ENCODE measurements around the gene NRL.
"Not testable (repeated sequence)": the region's sequence is repeated elsewhere in the genome, so short reads cannot be mapped to it uniquely, and the experiment has no call there.

The NRL gene

GRCh38 chr14:24123424-24124417 lies 9.0 kb upstream of the NRL start:
- DNase-seq = no peak

- DNase-seq = no peak
These were observed 8.1 kb upstream of the NRL start for GRCh38 chr14:24122898-24123297.

- no peak for DNase-seq
These were observed 7.7 kb upstream of the NRL start for GRCh38 chr14:24122416-24122815.

- DNase-seq = no peak
These were observed 6.5 kb upstream of the NRL start for GRCh38 chr14:24121210-24121609.

GRCh38 chr14:24119691-24120090 lies 4.9 kb upstream of the NRL start:
- no peak for DNase-seq

GRCh38 chr14:24117179-24117578 lies 2.4 kb upstream of the NRL start:
- no peak for DNase-seq

- DNase-seq = no peak
These were observed 1.5 kb upstream of the NRL start for GRCh38 chr14:24116128-24116814.

GRCh38 chr14:24115422-24116127 lies 826 bp upstream of the NRL start:
- no peak for DNase-seq

GRCh38 chr14:24113801-24114531 lies 783 bp downstream of the NRL start:
- peak; percentile 90 for DNase-seq

- no peak for DNase-seq
These were observed 1.4 kb downstream of the NRL start for GRCh38 chr14:24113379-24113800.

- no peak for DNase-seq
These were observed 4.2 kb downstream of the NRL start for GRCh38 chr14:24110523-24110922.

- no peak for DNase-seq
These were observed 4.7 kb downstream of the NRL start for GRCh38 chr14:24110060-24110459.

- no peak for DNase-seq
These were observed 6.3 kb downstream of the NRL start for GRCh38 chr14:24108336-24108874.

GRCh38 chr14:24106672-24107271 lies 8.0 kb downstream of the NRL start:
- no peak for DNase-seq

- DNase-seq = not testable (repeated sequence)
These were observed 9.0 kb downstream of the NRL start for GRCh38 chr14:24105609-24106239.

- DNase-seq = no peak
These were observed 11.3 kb downstream of the NRL start for GRCh38 chr14:24103451-24103850.

GRCh38 chr14:24102357-24103048 lies 12.2 kb downstream of the NRL start:
- DNase-seq = no peak

GRCh38 chr14:24100982-24101494 lies 13.7 kb downstream of the NRL start:
- no peak for DNase-seq

- DNase-seq = no peak
These were observed 14.4 kb downstream of the NRL start for GRCh38 chr14:24100197-24100981.

All from activated CD8-positive, alpha-beta memory T cell treated with anti-CD3 and anti-CD28 coated beads, Interleukin-2, amount 50 U/mL, for 48 hours (primary cell).